Gastrocnemius medialis (tissue), 4 donors: Measurements from ENCODE around the gene TINAGL1.

Experiments
- CTCF ChIP-seq, 5 experiments: fragments of 450-650 bp in 3 of 5; fragments of 200-600 bp in 2 of 5; sonication (generic) in 2 of 5; IDR thresholded peaks in 4 of 5; conservative IDR thresholded peaks in 1 of 5; 1 replicate in 4 of 5; 2 replicates in 1 of 5; pipeline ENCODE4 v1.5.1; 2016 to 2019; ENCODE audit warnings: antibody characterized with exemption in 5 of 5, mild to moderate bottlenecking in 3 of 5, moderate library complexity in 3 of 5
- POLR2A ChIP-seq, 2 donors: fragments of 450-650 bp; IDR thresholded peaks; one replicate each; pipeline ENCODE4 v1.6.1; 2017; ENCODE audit warnings: antibody characterized with exemption in 2 of 2, mild to moderate bottlenecking in 2 of 2, moderate library complexity in 2 of 2

GRCh38 chr1:31595836-31596736 is 19.8 kb downstream of the TINAGL1 start:
- no peak for TF ChIP-seq POLR2A (IDR thresholded peaks at IDR 0.05)
- TF ChIP-seq CTCF (IDR thresholded peaks at IDR 0.05 in 4 of 5, conservative IDR thresholded peaks at IDR 0.05 in 1 of 5): no peak
